ENCODE data around the gene DLG1.

GRCh38 chr3:197000211-197000610 lies 298.2 kb downstream of the DLG1 start:
- TF ChIP-seq CTCF (conservative IDR thresholded peaks at IDR 0.05; ENCODE audit: low read depth in 2 of 2) (no peak), ETS1 (IDR thresholded peaks at IDR 0.05) (no peak), REST (IDR thresholded peaks at IDR 0.05; ENCODE audit: unreplicated experiment) (no peak), EZH2 (IDR thresholded peaks at IDR 0.05; ENCODE audit: low read depth, unreplicated experiment) (no peak), EZH2phosphoT487 (IDR thresholded peaks at IDR 0.05; ENCODE audit: unreplicated experiment) (no peak), POLR2AphosphoS5 (IDR thresholded peaks at IDR 0.05; ENCODE audit: low read depth) (no peak), CREB1 (CRISPR knock-in tag; IDR thresholded peaks at IDR 0.05; ENCODE audit: low read depth) (no peak), STAT1 (IDR thresholded peaks at IDR 0.05; ENCODE audit: unreplicated experiment) (no peak), JUNB (IDR thresholded peaks at IDR 0.05; ENCODE audit: unreplicated experiment) (no peak), ZNF331 (CRISPR knock-in tag; IDR thresholded peaks at IDR 0.05; ENCODE audit: low read depth) (no peak), ZNF114 (CRISPR knock-in tag; IDR thresholded peaks at IDR 0.05) (no peak)
